HFFc6 (cell line): ENCODE data around the gene GLB1L3. TPM values are rescaled to one million over a fixed set of nuclear protein-coding genes. Genes with fewer than 3 reads are reported as not detected.

ENCODE experiments used
- DNase-seq: peaks from one replicate; pipeline ENCODE4 v3.0.0-alpha.2; 2018
- H3K27ac Mint-ChIP-seq: 2 replicates; pipeline ENCODE4 v1.8.0; 2020; ENCODE audit warnings: mild to moderate bottlenecking, mixed read lengths
- H3K27me3 Mint-ChIP-seq: 2 replicates; pipeline ENCODE4 v1.8.0; 2021; ENCODE audit warnings: mild to moderate bottlenecking, moderate library complexity, mixed read lengths; ENCODE audit not compliant: insufficient read depth
- H3K36me3 Mint-ChIP-seq: 2 replicates; pipeline ENCODE4 v1.8.0; 2021; ENCODE audit warnings: low read depth, mixed read lengths
- H3K4me1 Mint-ChIP-seq: 2 replicates; pipeline ENCODE4 v1.8.0; 2020; ENCODE audit warnings: low read depth, mixed read lengths
- H3K4me3 Mint-ChIP-seq: 2 replicates; pipeline ENCODE4 v1.8.0; 2020; ENCODE audit warnings: mild to moderate bottlenecking, moderate library complexity, mixed read lengths
- H3K9me3 Mint-ChIP-seq: 2 replicates; pipeline ENCODE4 v1.8.0; 2020; ENCODE audit warnings: mild to moderate bottlenecking, mixed read lengths
- CTCF ChIP-seq: fragments of 200-600 bp; sonication (generic); IDR thresholded peaks from 2 replicates; pipeline ENCODE4 v1.5.0; 2021; ENCODE audit warnings: antibody characterized with exemption, mild to moderate bottlenecking
- total RNA-seq, 6 experiments: library from RNA; stranded (reverse); fragmentation: NEBNext Ultra II Directional; extraction: Animal tissue kit (Norgen Biotek cat#: 25700); gene quantifications; 2 replicates in 1 of 6; 3 replicates in 5 of 6; pipeline ENCODE4 v1.2.3, GENCODE V29; 2021

GLB1L3 gene
- total RNA-seq, 6 experiments from 2014 or later, result not detected

- Mint-ChIP-seq H3K4me1 (peaks cover 18% of the 10 kb centered on the region), H3K9me3 (no peaks in the 10 kb centered on the region), H3K4me3 (no peak overlapping the region; the same call in 1 of the 2 replicates), H3K27ac (peak overlapping the region; percentile 3; the same call in 1 of the 2 replicates), H3K27me3 (peaks cover 12% of the 10 kb centered on the region), H3K36me3 (no peaks in the 10 kb centered on the region)
- no peak for TF ChIP-seq CTCF
- no peak for DNase-seq
These were observed 9.7 kb upstream of the GLB1L3 start for GRCh38 chr11:134266440-134266839.

- Mint-ChIP-seq H3K27me3 (peaks cover 12% of the 10 kb centered on the region), H3K4me3 (no peak overlapping the region; the same call in 1 of the 2 replicates)
- DNase-seq, result peak; percentile 67
These were observed 9.3 kb upstream of the GLB1L3 start for GRCh38 chr11:134266841-134267251.

DNA sequence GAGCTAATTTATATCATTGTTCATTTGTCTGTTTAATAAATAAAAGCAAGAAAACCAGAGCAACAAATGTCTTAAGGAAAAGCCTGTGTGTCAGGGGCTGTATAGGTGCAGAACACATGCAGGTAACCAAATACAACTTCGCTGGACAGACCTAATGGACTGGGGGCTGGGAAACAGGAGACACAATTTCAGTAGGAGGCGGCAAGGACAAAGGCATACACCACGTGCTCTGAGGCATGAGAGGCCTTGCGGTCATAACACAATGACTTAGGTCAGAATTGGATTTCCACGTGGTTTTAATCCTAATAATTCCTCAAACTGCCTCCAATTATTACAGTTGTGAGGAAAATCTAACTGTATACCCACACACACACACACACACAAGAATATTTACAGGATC lies 8.7 kb upstream of the GLB1L3 start:
- Mint-ChIP-seq H3K27ac (no peak overlapping the region), H3K27me3 (peaks cover 12% of the 10 kb centered on the region), H3K9me3 (no peaks in the 10 kb centered on the region), H3K36me3 (no peaks in the 10 kb centered on the region), H3K4me3 (no peak overlapping the region), H3K4me1 (peaks cover 18% of the 10 kb centered on the region)
- no peak for TF ChIP-seq CTCF
- no peak for DNase-seq

More at GRCh38 chr11:134266841-134267251, 9.3 kb upstream of the GLB1L3 start:
- H3K27ac Mint-ChIP-seq, result peak overlapping the region; percentile 3; the same call in 1 of the 2 replicates
- no peaks in the 10 kb centered on the region for H3K9me3 Mint-ChIP-seq
- peaks cover 18% of the 10 kb centered on the region for H3K4me1 Mint-ChIP-seq
- TF ChIP-seq CTCF, result no peak
- no peaks in the 10 kb centered on the region for H3K36me3 Mint-ChIP-seq

- no peaks in the 10 kb centered on the region for H3K36me3 Mint-ChIP-seq
- peaks cover 18% of the 10 kb centered on the region for H3K4me1 Mint-ChIP-seq
- DNase-seq, result no peak
- H3K27me3 Mint-ChIP-seq, result peaks cover 17% of the 10 kb centered on the region
- H3K4me3 Mint-ChIP-seq, result no peak overlapping the region
- no peak overlapping the region for H3K27ac Mint-ChIP-seq
- TF ChIP-seq CTCF, result no peak
- no peaks in the 10 kb centered on the region for H3K9me3 Mint-ChIP-seq
These were observed 8.2 kb upstream of the GLB1L3 start for GRCh38 chr11:134267966-134268365.

GRCh38 chr11:134270250-134270714 lies 5.9 kb upstream of the GLB1L3 start:
- H3K27me3 Mint-ChIP-seq, result peaks cover 33% of the 10 kb centered on the region
- DNase-seq, result no peak
- peak; percentile 59 for TF ChIP-seq CTCF
- H3K4me1 Mint-ChIP-seq, result peaks cover 20% of the 10 kb centered on the region
- H3K9me3 Mint-ChIP-seq, result no peaks in the 10 kb centered on the region; the same call in 1 of the 2 replicates
- no peaks in the 10 kb centered on the region for H3K36me3 Mint-ChIP-seq
- H3K4me3 Mint-ChIP-seq, result no peak overlapping the region
- H3K27ac Mint-ChIP-seq, result no peak overlapping the region

GRCh38 chr11:134271978-134272377 lies 4.2 kb upstream of the GLB1L3 start:
- Mint-ChIP-seq H3K27ac (no peak overlapping the region), H3K9me3 (no peaks in the 10 kb centered on the region; the same call in 1 of the 2 replicates)

More at GRCh38 chr11:134271978-134272377, 4.2 kb upstream of the GLB1L3 start:
- TF ChIP-seq CTCF, result no peak
- H3K27me3 Mint-ChIP-seq, result peaks cover 43% of the 10 kb centered on the region
- peaks cover 16% of the 10 kb centered on the region for H3K4me1 Mint-ChIP-seq
- H3K4me3 Mint-ChIP-seq, result no peak overlapping the region
- DNase-seq, result no peak
- H3K36me3 Mint-ChIP-seq, result no peaks in the 10 kb centered on the region
